ENCODE results near the gene SLC17A8. TPM values are rescaled to one million over a fixed set of nuclear protein-coding genes. Genes with fewer than 3 reads are reported as not detected.

Gene SLC17A8
- polyA plus RNA-seq, 1 donor (not counting 4 experiments of a cell fraction or from before 2014, with no cell fraction given) = not detected

DNA sequence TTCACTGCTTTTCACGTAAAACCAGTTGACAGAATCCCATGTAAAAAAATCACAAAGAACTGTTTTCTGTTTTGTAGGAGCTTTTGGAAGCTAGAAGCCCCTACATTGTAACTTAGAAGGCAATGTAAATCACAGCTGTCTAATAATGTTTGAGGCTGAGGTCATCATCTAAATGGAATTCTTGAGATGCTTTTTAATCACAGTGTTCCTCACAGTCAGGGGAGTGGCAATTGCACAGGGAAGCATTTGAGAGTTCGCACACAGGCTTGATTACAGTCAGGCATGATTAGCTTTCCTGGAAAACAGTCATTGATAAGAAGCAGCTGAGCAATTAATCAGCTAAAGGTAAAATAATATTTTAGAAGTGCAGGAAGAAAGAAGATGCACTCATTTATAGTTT, 2.9 kb downstream of the SLC17A8 start:
- Histone ChIP-seq H3K9me1 (ENCODE audit: control insufficient read depth, extremely low read depth, insufficient read depth, low read length) (no peaks in the 10 kb centered on the region), H2AFZ (ENCODE audit: control insufficient read depth, low read length) (no peak overlapping the region), H3K27ac (ENCODE audit: control insufficient read depth, insufficient read depth, low read length) (no peak overlapping the region), H3K27me3 (ENCODE audit: control insufficient read depth, extremely low read depth, insufficient read depth, low read length) (peaks cover 7% of the 10 kb centered on the region), H3K4me1 (ENCODE audit: control insufficient read depth, extremely low read depth, insufficient read depth, low read length) (peaks cover 11% of the 10 kb centered on the region), H3K4me3 (ENCODE audit: control insufficient read depth in 2 of 3, extremely low read depth in 1 of 3, insufficient read depth in 2 of 3, low read depth in 1 of 3, low read length in 3 of 3) (no peak overlapping the region), H3K9me3 (ENCODE audit: control insufficient read depth, low read depth, low read length) (no peaks in the 10 kb centered on the region), H4K20me1 (ENCODE audit: control insufficient read depth, extremely low read depth, insufficient read depth, low read length) (no peaks in the 10 kb centered on the region), H3K4me2 (ENCODE audit: control insufficient read depth, extremely low read depth, insufficient read depth, low read depth, low read length) (no peak overlapping the region), H3K79me2 (ENCODE audit: control insufficient read depth, insufficient read depth, low read length) (no peaks in the 10 kb centered on the region), H3K9ac (ENCODE audit: control insufficient read depth, extremely low read depth, insufficient read depth, low read length) (no peak overlapping the region), H3K36me3 (ENCODE audit: control insufficient read depth in 2 of 2, extremely low read depth in 1 of 2, insufficient read depth in 2 of 2, low read length in 2 of 2) (no peaks in the 10 kb centered on the region)
- TF ChIP-seq EZH2 (IDR thresholded peaks at IDR 0.05; ENCODE audit: low read length) (no peak), CTCF (optimal IDR thresholded peaks at IDR 0.05 in 1 of 3, IDR thresholded peaks at IDR 0.05 in 1 of 3, conservative IDR thresholded peaks at IDR 0.05 in 1 of 3; ENCODE audit: extremely low read depth in 1 of 3, insufficient read depth in 2 of 3, low read length in 3 of 3) (no peak)
- no peak for FAIRE-seq
- dilution Hi-C loops (cut with MboI; ENCODE audit: extremely low pct_ligation_motif_present, low sequenced_read_pairs) = no loop called here
- no peak for DNase-seq (ENCODE audit: low read depth, low spot score)

DNA sequence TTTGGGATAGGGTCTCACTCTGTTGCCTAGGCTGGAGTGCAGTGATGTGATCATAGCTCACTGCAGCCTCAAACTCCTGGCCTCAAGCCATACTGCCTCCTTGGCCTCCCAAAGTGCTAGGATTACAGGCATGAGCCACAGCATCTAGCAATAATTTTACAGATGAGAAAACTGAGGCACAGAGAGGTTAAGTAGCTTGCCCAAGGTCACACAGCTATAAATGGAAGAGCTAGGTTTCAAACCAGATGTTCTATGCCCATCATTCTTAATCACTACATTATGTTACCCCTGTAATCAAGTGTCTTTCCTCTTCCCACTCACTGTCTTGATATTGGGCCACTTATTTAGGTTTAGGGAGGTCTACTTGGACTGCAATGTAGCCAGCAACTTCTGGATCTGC, 3.6 kb downstream of the SLC17A8 start:
- Histone ChIP-seq H3K9me1 (ENCODE audit: control insufficient read depth, extremely low read depth, insufficient read depth, low read length) (no peaks in the 10 kb centered on the region), H3K27me3 (ENCODE audit: control insufficient read depth, extremely low read depth, insufficient read depth, low read length) (peaks cover 7% of the 10 kb centered on the region), H3K27ac (ENCODE audit: control insufficient read depth, insufficient read depth, low read length) (no peak overlapping the region), H4K20me1 (ENCODE audit: control insufficient read depth, extremely low read depth, insufficient read depth, low read length) (no peaks in the 10 kb centered on the region), H3K36me3 (ENCODE audit: control insufficient read depth in 2 of 2, extremely low read depth in 1 of 2, insufficient read depth in 2 of 2, low read length in 2 of 2) (no peaks in the 10 kb centered on the region), H3K9me3 (ENCODE audit: control insufficient read depth, low read depth, low read length) (no peaks in the 10 kb centered on the region), H3K4me3 (ENCODE audit: control insufficient read depth in 2 of 3, extremely low read depth in 1 of 3, insufficient read depth in 2 of 3, low read depth in 1 of 3, low read length in 3 of 3) (no peak overlapping the region), H2AFZ (ENCODE audit: control insufficient read depth, low read length) (no peak overlapping the region), H3K79me2 (ENCODE audit: control insufficient read depth, insufficient read depth, low read length) (no peaks in the 10 kb centered on the region), H3K9ac (ENCODE audit: control insufficient read depth, extremely low read depth, insufficient read depth, low read length) (no peak overlapping the region), H3K4me2 (ENCODE audit: control insufficient read depth, extremely low read depth, insufficient read depth, low read depth, low read length) (peak overlapping the region; percentile 2), H3K4me1 (ENCODE audit: control insufficient read depth, extremely low read depth, insufficient read depth, low read length) (peaks cover 11% of the 10 kb centered on the region)
- TF ChIP-seq CTCF (optimal IDR thresholded peaks at IDR 0.05 in 1 of 3, IDR thresholded peaks at IDR 0.05 in 1 of 3, conservative IDR thresholded peaks at IDR 0.05 in 1 of 3; ENCODE audit: extremely low read depth in 1 of 3, insufficient read depth in 2 of 3, low read length in 3 of 3) = no peak
- no peak for TF ChIP-seq EZH2 (IDR thresholded peaks at IDR 0.05; ENCODE audit: low read length)
- FAIRE-seq (no peak), DNase-seq (ENCODE audit: low read depth, low spot score) (no peak)
- dilution Hi-C loops (cut with MboI; ENCODE audit: extremely low pct_ligation_motif_present, low sequenced_read_pairs) = no loop called here

All from keratinocyte (primary cell).